Smooth muscle cell (in vitro differentiated cells): ENCODE data around the gene PTOV1. TPM values are rescaled to one million over a fixed set of nuclear protein-coding genes. Genes with fewer than 3 reads are reported as not detected.

Experiments used
- DNase-seq: peaks from one replicate; lab custom pipeline; 2025; ENCODE audit not compliant: unreplicated experiment; lab: John Stamatoyannopoulos, UW
- H2AFZ ChIP-seq: fragments of 200-600 bp; sonication (generic); 2 replicates; pipeline ENCODE4 v1.6.0; 2016; ENCODE audit warnings: antibody characterized with exemption, low read depth, mild to moderate bottlenecking
- H3F3A ChIP-seq: fragments of 200-600 bp; sonication (generic); 2 replicates; pipeline ENCODE4 v1.6.0; 2017; ENCODE audit warnings: antibody characterized with exemption, low read depth
- H3K27ac ChIP-seq: fragments of 200-600 bp; sonication (generic); 2 replicates; pipeline ENCODE4 v1.5.1; 2016; ENCODE audit warnings: low read depth, mild to moderate bottlenecking
- H3K27me3 ChIP-seq: fragments of 200-600 bp; sonication (generic); 2 replicates; pipeline ENCODE4 v1.6.1; 2016; ENCODE audit warnings: low read depth, mild to moderate bottlenecking
- H3K36me3 ChIP-seq: fragments of 200-600 bp; sonication (generic); 2 replicates; pipeline ENCODE4 v1.5.1; 2016; ENCODE audit warnings: low read depth
- H3K4me1 ChIP-seq: fragments of 200-600 bp; sonication (generic); 2 replicates; pipeline ENCODE4 v1.5.1; 2016; ENCODE audit warnings: low read depth
- H3K4me2 ChIP-seq: fragments of 200-600 bp; sonication (generic); 2 replicates; pipeline ENCODE4 v1.6.0; 2016; ENCODE audit warnings: mild to moderate bottlenecking
- H3K4me3 ChIP-seq: fragments of 200-600 bp; sonication (generic); 2 replicates; pipeline ENCODE4 v1.5.1; 2016; ENCODE audit warnings: mild to moderate bottlenecking
- H3K79me2 ChIP-seq: fragments of 200-600 bp; sonication (generic); 2 replicates; pipeline ENCODE4 v1.6.0; 2016; ENCODE audit warnings: low read depth, mild to moderate bottlenecking
- H3K9ac ChIP-seq: fragments of 200-600 bp; sonication (generic); 2 replicates; pipeline ENCODE4 v1.6.0; 2016; ENCODE audit warnings: low read depth
- H3K9me3 ChIP-seq: fragments of 200-600 bp; sonication (generic); replicated peaks from 2 replicates; pipeline ENCODE4 v1.5.1; 2016; ENCODE audit warnings: low read depth
- H4K20me1 ChIP-seq: fragments of 200-600 bp; sonication (generic); 2 replicates; pipeline ENCODE4 v1.6.0; 2016; ENCODE audit warnings: low read depth
- CTCF ChIP-seq: fragments of 200-600 bp; sonication (generic); IDR thresholded peaks from 2 replicates; pipeline ENCODE4 v1.5.1; 2017; ENCODE audit warnings: borderline replicate concordance, mild to moderate bottlenecking, antibody characterized with exemption; ENCODE audit not compliant: insufficient read depth, poor library complexity, severe bottlenecking
- WGBS: methylation state at CpG from one replicate; pipeline ENCODE4 v1.1.7; 2016; ENCODE audit warnings: low lambda C conversion rate; 5-methylcytosine and 5-hydroxymethylcytosine counted together
- polyA plus RNA-seq: library from polyadenylated mRNA; unstranded; fragments of >200 nt; fragmentation: Nextera tagmentation; extraction: Ambion mirVana; gene quantifications from 2 replicates; pipeline ENCODE4 v1.2.1, GENCODE V29; 2016
- total RNA-seq: library from RNA; depleted of rRNA; stranded (reverse); fragments of >200 nt; gene quantifications from 2 replicates; pipeline ENCODE4 v1.2.3, GENCODE V29; 2014

PTOV1 gene
- total and polyA plus RNA-seq, 2 experiments from 2014 or later = 81.0 to 256 TPM

GRCh38 chr19:49824662-49825061 lies 26.3 kb upstream of the PTOV1 start:
- 92% methylated on average over 6 of the region's 6 CpGs for WGBS
- Histone ChIP-seq H3K4me1 (no peaks in the 10 kb centered on the region), H3K4me2 (no peak overlapping the region)

GRCh38 chr19:49827034-49827433 lies 23.9 kb upstream of the PTOV1 start:
- Histone ChIP-seq H3K79me2 (peaks cover 33% of the 10 kb centered on the region), H2AFZ (no peak overlapping the region), H3K4me1 (no peaks in the 10 kb centered on the region), H3K4me2 (no peak overlapping the region), H3K36me3 (no peaks in the 10 kb centered on the region), H4K20me1 (peaks cover 72% of the 10 kb centered on the region), H3K27me3 (no peaks in the 10 kb centered on the region), H3F3A (no peaks in the 10 kb centered on the region), H3K27ac (no peak overlapping the region), H3K4me3 (no peak overlapping the region), H3K9me3 (no peaks in the 10 kb centered on the region), H3K9ac (no peak overlapping the region)
- no peak for DNase-seq
- TF ChIP-seq CTCF = no peak
- 97% methylated on average over 14 of the region's 14 CpGs for WGBS

More at GRCh38 chr19:49824662-49825061, 26.3 kb upstream of the PTOV1 start:
- no peak overlapping the region for H3K9ac ChIP-seq
- no peaks in the 10 kb centered on the region for H3K9me3 ChIP-seq
- H3K79me2 ChIP-seq = peaks cover 50% of the 10 kb centered on the region
- no peak for DNase-seq
- no peak overlapping the region for H3K27ac ChIP-seq
- no peaks in the 10 kb centered on the region for H3K27me3 ChIP-seq
- peaks cover 64% of the 10 kb centered on the region for H4K20me1 ChIP-seq
- no peak overlapping the region for H3K4me3 ChIP-seq
- no peak for TF ChIP-seq CTCF
- no peak overlapping the region for H2AFZ ChIP-seq
- no peaks in the 10 kb centered on the region for H3F3A ChIP-seq
- H3K36me3 ChIP-seq = no peaks in the 10 kb centered on the region

GRCh38 chr19:49829200-49829599 lies 21.8 kb upstream of the PTOV1 start:
- Histone ChIP-seq H3K27ac (no peak overlapping the region), H3K4me1 (no peaks in the 10 kb centered on the region), H3F3A (no peaks in the 10 kb centered on the region), H3K9ac (no peak overlapping the region), H3K4me3 (no peak overlapping the region), H4K20me1 (peaks cover 60% of the 10 kb centered on the region), H3K4me2 (no peak overlapping the region), H2AFZ (no peak overlapping the region), H3K79me2 (peaks cover 13% of the 10 kb centered on the region), H3K36me3 (no peaks in the 10 kb centered on the region), H3K9me3 (no peaks in the 10 kb centered on the region), H3K27me3 (no peaks in the 10 kb centered on the region)
- 98% methylated on average over 8 of the region's 8 CpGs for WGBS
- TF ChIP-seq CTCF = no peak
- no peak for DNase-seq

GRCh38 chr19:49829721-49830120 lies 21.2 kb upstream of the PTOV1 start:
- Histone ChIP-seq H3K27ac (no peak overlapping the region), H3K4me2 (no peak overlapping the region), H3K27me3 (no peaks in the 10 kb centered on the region), H3K79me2 (peaks cover 8% of the 10 kb centered on the region), H3K4me3 (no peak overlapping the region), H3K4me1 (no peaks in the 10 kb centered on the region), H3K36me3 (no peaks in the 10 kb centered on the region), H3K9ac (no peak overlapping the region), H4K20me1 (peaks cover 55% of the 10 kb centered on the region), H3K9me3 (no peaks in the 10 kb centered on the region), H3F3A (no peaks in the 10 kb centered on the region), H2AFZ (no peak overlapping the region)
- TF ChIP-seq CTCF = no peak
- no peak for DNase-seq
- 97% methylated on average over 18 of the region's 18 CpGs for WGBS
